Progenitor cell of endocrine pancreas (in vitro differentiated cells): ENCODE data around the gene APOL5. TPM values are rescaled to one million over a fixed set of nuclear protein-coding genes. Genes with fewer than 3 reads are reported as not detected.

Experiments used
- DNase-seq: peaks from one replicate; pipeline ENCODE4 v3.0.0; 2021; ENCODE audit warnings: low spot score; ENCODE audit not compliant: unreplicated experiment
- H3K27ac Mint-ChIP-seq: 2 replicates; pipeline ENCODE4 v1.8.0; 2021; ENCODE audit warnings: mild to moderate bottlenecking, moderate library complexity, mixed read lengths
- H3K27me3 Mint-ChIP-seq: 2 replicates; pipeline ENCODE4 v1.8.0; 2021; ENCODE audit warnings: mixed read lengths
- H3K36me3 Mint-ChIP-seq: 2 replicates; pipeline ENCODE4 v1.8.0; 2022; ENCODE audit warnings: mixed read lengths; ENCODE audit not compliant: insufficient read depth
- H3K4me1 Mint-ChIP-seq: 2 replicates; pipeline ENCODE4 v1.8.0; 2021; ENCODE audit warnings: low read depth, mixed read lengths
- H3K4me3 Mint-ChIP-seq: 2 replicates; pipeline ENCODE4 v1.8.0; 2021; ENCODE audit warnings: low read depth, mild to moderate bottlenecking, moderate library complexity, mixed read lengths
- H3K9me3 Mint-ChIP-seq: 2 replicates; pipeline ENCODE4 v1.8.0; 2021; ENCODE audit warnings: low read depth, mixed read lengths
- total RNA-seq: library from RNA; stranded (reverse); gene quantifications from 2 replicates; pipeline ENCODE4 v1.2.1, GENCODE V29; 2021
- TF ChIP-seq, protein P1 (sequence below): fragments of 200-600 bp; sonication (generic); IDR thresholded peaks from one replicate; pipeline ENCODE4 v1.5.0; 2021; ENCODE audit warnings: antibody characterized with exemption, mild to moderate bottlenecking; ENCODE audit not compliant: unreplicated experiment

Gene APOL5
- total RNA-seq, 1 donor from 2014 or later, result not detected

DNA sequence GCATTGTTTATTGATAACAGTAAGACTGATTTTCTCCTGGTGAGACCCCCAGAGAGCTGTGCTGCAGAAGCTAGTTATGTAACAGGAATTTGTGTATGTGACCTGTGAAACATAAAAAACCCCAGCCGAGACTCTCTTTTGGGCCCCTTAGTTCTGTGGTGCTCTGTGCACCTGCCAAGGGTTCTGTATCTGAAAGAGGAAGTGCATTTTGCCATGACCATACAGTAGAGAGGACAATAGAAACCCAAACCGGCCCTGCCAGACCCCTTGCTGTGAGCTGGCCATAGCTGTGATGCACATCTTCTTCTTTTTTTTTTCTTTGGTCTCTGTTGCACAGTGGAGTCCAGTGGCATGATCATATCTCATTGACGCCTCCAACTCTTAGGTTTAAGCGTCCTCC is 31.4 kb upstream of the APOL5 start:
- no peak overlapping the region for H3K4me3 Mint-ChIP-seq
- no peaks in the 10 kb centered on the region for H3K36me3 Mint-ChIP-seq
- H3K27ac Mint-ChIP-seq, result no peak overlapping the region
- peaks cover 2% of the 10 kb centered on the region for H3K4me1 Mint-ChIP-seq
- H3K27me3 Mint-ChIP-seq, result peaks cover 12% of the 10 kb centered on the region
- no peak for DNase-seq
- TF ChIP-seq, protein P1, sequence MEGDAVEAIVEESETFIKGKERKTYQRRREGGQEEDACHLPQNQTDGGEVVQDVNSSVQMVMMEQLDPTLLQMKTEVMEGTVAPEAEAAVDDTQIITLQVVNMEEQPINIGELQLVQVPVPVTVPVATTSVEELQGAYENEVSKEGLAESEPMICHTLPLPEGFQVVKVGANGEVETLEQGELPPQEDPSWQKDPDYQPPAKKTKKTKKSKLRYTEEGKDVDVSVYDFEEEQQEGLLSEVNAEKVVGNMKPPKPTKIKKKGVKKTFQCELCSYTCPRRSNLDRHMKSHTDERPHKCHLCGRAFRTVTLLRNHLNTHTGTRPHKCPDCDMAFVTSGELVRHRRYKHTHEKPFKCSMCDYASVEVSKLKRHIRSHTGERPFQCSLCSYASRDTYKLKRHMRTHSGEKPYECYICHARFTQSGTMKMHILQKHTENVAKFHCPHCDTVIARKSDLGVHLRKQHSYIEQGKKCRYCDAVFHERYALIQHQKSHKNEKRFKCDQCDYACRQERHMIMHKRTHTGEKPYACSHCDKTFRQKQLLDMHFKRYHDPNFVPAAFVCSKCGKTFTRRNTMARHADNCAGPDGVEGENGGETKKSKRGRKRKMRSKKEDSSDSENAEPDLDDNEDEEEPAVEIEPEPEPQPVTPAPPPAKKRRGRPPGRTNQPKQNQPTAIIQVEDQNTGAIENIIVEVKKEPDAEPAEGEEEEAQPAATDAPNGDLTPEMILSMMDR, result no peak
- peaks cover 6% of the 10 kb centered on the region for H3K9me3 Mint-ChIP-seq

DNA sequence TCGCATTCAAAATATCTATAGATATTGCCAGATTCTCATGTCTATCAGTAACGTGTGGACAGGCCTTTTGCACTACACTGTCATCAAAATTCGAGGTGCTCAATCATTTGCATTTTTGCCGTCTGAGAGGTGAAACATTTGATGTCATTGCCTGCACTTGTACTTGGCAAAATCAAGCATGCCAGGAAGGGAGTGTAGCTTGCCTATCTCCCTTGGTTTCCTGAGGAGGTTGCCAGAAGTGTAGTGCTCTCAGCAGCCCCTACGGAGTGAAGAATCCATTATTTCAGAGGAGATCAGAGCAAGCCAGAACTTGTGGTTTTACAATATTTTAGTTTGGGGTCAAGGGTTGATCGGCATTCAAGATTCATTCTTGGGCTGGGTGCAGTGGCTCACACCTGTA is 30.2 kb upstream of the APOL5 start:
- Mint-ChIP-seq H3K27ac (no peak overlapping the region), H3K4me3 (no peak overlapping the region), H3K27me3 (peaks cover 15% of the 10 kb centered on the region), H3K4me1 (peaks cover 2% of the 10 kb centered on the region), H3K9me3 (peaks cover 5% of the 10 kb centered on the region), H3K36me3 (no peaks in the 10 kb centered on the region)
- TF ChIP-seq, protein P1, result no peak
- DNase-seq, result no peak

DNA sequence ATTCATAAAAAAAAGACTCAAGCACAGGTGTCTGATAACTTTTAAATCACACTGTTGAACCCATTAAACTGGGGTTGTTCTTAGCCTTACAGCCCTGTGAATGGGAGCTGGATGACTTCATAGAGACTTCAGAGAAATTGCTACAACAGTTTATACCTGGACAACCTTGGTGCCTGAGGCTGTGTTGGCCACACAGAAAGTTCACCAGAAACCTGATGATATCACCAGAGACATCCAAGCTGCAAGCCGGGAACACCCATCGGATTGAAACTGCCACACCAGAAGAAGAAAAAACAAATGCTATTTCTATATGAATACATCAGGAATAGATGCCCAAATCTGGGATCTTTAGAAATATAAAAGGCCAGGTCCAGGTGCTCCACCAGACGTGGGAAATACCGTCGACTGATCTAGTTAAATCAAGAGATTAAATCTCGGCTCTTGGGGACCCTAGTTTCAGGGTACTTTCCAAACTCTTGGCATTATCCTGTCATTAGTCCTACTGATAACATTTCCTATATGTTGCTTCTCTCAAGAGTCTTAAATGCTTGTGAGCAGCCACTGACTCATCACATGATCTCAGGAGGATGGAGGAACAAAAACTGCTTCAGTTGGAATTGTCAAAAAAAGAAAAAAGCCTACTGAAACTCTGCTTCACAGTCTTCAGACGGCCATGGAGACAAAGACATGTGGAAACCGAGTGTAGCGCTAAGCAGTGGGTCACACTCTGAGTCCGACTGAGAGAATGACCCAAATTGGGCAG is 28.6 kb upstream of the APOL5 start:
- TF ChIP-seq, protein P1, result no peak
- Mint-ChIP-seq H3K27me3 (peaks cover 16% of the 10 kb centered on the region), H3K36me3 (no peaks in the 10 kb centered on the region), H3K27ac (no peak overlapping the region), H3K4me1 (peaks cover 2% of the 10 kb centered on the region), H3K9me3 (peaks cover 5% of the 10 kb centered on the region), H3K4me3 (no peak overlapping the region)
- DNase-seq, result no peak

DNA sequence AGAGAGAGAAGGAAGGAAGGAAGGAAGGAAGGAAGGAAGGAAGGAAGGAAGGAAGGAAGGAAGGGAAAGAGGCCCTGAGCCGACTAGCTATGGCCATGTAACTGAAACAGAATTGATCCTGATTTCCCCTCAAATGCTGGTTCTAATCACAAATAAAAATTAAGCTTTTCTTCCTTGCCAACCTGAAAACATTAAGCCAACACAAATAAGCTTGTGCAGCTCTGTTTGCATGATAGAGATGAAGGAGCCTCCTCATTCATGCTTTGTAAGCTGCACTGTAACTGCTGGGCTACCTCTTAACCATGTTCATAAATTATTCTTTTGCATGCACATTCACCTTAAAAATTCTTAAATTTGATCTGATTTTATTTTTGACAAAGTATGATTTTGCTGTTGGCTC is 27.7 kb upstream of the APOL5 start:
- Mint-ChIP-seq H3K4me3 (no peak overlapping the region), H3K36me3 (no peaks in the 10 kb centered on the region), H3K9me3 (peaks cover 5% of the 10 kb centered on the region), H3K4me1 (peaks cover 2% of the 10 kb centered on the region), H3K27me3 (peaks cover 17% of the 10 kb centered on the region), H3K27ac (no peak overlapping the region)
- DNase-seq, result no peak
- TF ChIP-seq, protein P1, result no peak

DNA sequence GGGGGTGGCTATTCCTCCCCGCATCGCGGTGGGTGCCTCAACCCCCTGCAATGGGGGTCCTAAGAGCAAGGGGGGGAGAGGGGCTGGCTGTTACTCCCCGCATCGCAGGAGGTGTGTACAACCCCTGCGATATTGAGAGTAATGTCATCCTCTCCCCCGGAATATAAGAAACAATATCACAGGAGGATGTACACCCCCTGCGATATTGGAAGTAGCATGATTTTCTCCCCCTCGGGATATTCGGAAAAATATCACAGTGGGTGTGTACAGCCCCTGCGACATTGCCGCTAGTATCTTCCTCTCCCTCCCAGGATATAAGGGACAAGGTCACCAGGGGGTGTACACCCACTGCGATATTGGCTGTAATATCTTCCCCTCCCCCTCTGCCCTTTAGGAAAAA is 22.5 kb upstream of the APOL5 start:
- no peak overlapping the region for H3K27ac Mint-ChIP-seq
- peaks cover 10% of the 10 kb centered on the region for H3K9me3 Mint-ChIP-seq
- no peak overlapping the region for H3K4me3 Mint-ChIP-seq
- DNase-seq, result no peak
- peaks cover 2% of the 10 kb centered on the region for H3K4me1 Mint-ChIP-seq
- TF ChIP-seq, protein P1, result no peak
- peaks cover 24% of the 10 kb centered on the region for H3K27me3 Mint-ChIP-seq
- no peaks in the 10 kb centered on the region for H3K36me3 Mint-ChIP-seq
